Erythroblast (primary cell): Measurements from ENCODE around the gene OSBPL3.

Experiments
- GATA1 ChIP-seq: IDR thresholded peaks from 2 replicates; pipeline ENCODE4 v1.6.1; 2011; ENCODE audit warnings: low read depth, mild to moderate bottlenecking, control low read depth, low read length, moderate library complexity
- POLR2A ChIP-seq: IDR thresholded peaks from 2 replicates; pipeline ENCODE4 v1.6.1; 2011; ENCODE audit warnings: mild to moderate bottlenecking, low read length

DNA sequence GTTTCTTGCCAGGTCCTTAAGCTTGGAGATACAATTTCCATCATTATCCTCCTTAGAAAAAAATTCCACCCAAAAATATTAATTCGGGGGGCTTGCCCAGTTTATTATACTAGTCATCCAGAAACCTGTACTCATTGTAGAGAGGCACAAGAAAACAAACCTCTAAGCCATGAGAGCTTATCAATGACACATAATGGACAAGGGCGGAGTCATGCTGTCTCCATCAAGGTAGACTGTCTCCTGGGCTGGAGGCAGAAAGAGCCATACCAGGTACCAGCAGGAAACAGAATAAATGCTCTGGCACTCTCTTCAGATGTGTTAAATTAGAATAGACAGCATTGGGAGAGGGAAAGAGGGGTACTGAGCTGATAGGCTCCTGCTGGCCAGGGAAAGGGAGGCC is 153.0 kb downstream of the OSBPL3 start:
- TF ChIP-seq POLR2A: no peak
- TF ChIP-seq GATA1: no peak
